Testis (tissue), 2 donors: Measurements from ENCODE around the gene NOX1.

Source experiments
- CTCF ChIP-seq, 3 experiments: fragments of 450-650 bp in 2 of 3; fragments of 200-600 bp in 1 of 3; sonication (generic) in 1 of 3; IDR thresholded peaks; one replicate each; pipeline ENCODE4 v1.5.1; 2016 to 2019; ENCODE audit warnings: antibody characterized with exemption in 3 of 3, mild to moderate bottlenecking in 2 of 3, moderate library complexity in 1 of 3
- POLR2A ChIP-seq: fragments of 450-650 bp; IDR thresholded peaks from one replicate; pipeline ENCODE4 v1.6.1; 2017; ENCODE audit warnings: antibody characterized with exemption, mild to moderate bottlenecking, moderate library complexity

GRCh38 chrX:100817340-100817739, 56.8 kb downstream of the NOX1 start:
- TF ChIP-seq POLR2A (no peak), CTCF (IDR thresholded peaks at IDR 0.05) (no peak)
